HepG2 (cell line): ENCODE data around the gene CMIP. TPM values are rescaled to one million over a fixed set of nuclear protein-coding genes. Genes with fewer than 3 reads are reported as not detected.

Experiments
- KLF6 ChIP-seq: IDR thresholded peaks from 2 replicates; pipeline ENCODE4 v1.8.0; 2016; ENCODE audit warnings: missing biosample characterization, missing genetic modification reagents
- MAX ChIP-seq: IDR thresholded peaks from 2 replicates; pipeline ENCODE4 v1.6.1; 2012; ENCODE audit warnings: inconsistent platforms
- RAD51 ChIP-seq: fragments of 450-650 bp; IDR thresholded peaks from 2 replicates; pipeline ENCODE4 v1.6.1; 2016; ENCODE audit warnings: borderline replicate concordance
- SMYD3 ChIP-seq: sonication (generic); formaldehyde crosslinking; IDR thresholded peaks from 2 replicates; pipeline ENCODE4 v1.8.1; 2023; ENCODE audit warnings: mild to moderate bottlenecking, missing genetic modification reagents
- ZFP41 ChIP-seq: sonication (generic); formaldehyde crosslinking; IDR thresholded peaks from 2 replicates; pipeline ENCODE4 v1.4.0; 2020; ENCODE audit warnings: mild to moderate bottlenecking, missing genetic modification reagents, borderline replicate concordance
- ZNF335 ChIP-seq: sonication (generic); formaldehyde crosslinking; IDR thresholded peaks from 2 replicates; pipeline ENCODE4 v1.4.0; 2020; ENCODE audit warnings: missing genetic modification reagents
- ZNF746 ChIP-seq: sonication (generic); formaldehyde crosslinking; IDR thresholded peaks from 2 replicates; pipeline ENCODE4 v1.8.0; 2022; ENCODE audit warnings: mild to moderate bottlenecking, missing genetic modification reagents
- polyA plus RNA-seq, 8 experiments: library from polyadenylated mRNA; depleted of rRNA in 3 of 8; stranded (reverse) in 7 of 8; unstranded in 1 of 8; fragments of >200 nt; fragmentation: Illumina TruSeq in 4 of 8; extraction: Trizol in 4 of 8; gene quantifications; 2 replicates each; pipeline versions ENCODE4 v1.2.1 to v1.2.3, GENCODE V29; 2011 to 2016; ENCODE audit warnings: low read depth in 4 of 8, missing spikeins in 1 of 8, mixed read lengths in 1 of 8; ENCODE audit not compliant: insufficient read depth in 1 of 8
- total RNA-seq, 5 experiments: library from RNA; depleted of rRNA; stranded (reverse); fragments of >200 nt; fragmentation: Illumina TruSeq; extraction: Trizol; gene quantifications; 2 replicates each; pipeline ENCODE4 v1.2.3, GENCODE V29; 2016; ENCODE audit warnings: low read depth in 1 of 5
- TF ChIP-seq, protein P1 (sequence below): sonication (generic); formaldehyde crosslinking; IDR thresholded peaks from 2 replicates; pipeline ENCODE4 v1.4.0; 2020; ENCODE audit warnings: mild to moderate bottlenecking, missing genetic modification reagents
- TF ChIP-seq, protein P2 (sequence below): sonication (generic); formaldehyde crosslinking; IDR thresholded peaks from 2 replicates; pipeline ENCODE4 v1.4.0; 2020; ENCODE audit warnings: missing genetic modification reagents, mild to moderate bottlenecking, borderline replicate concordance
- TF ChIP-seq, protein P3 (sequence below): sonication (generic); formaldehyde crosslinking; IDR thresholded peaks from 2 replicates; pipeline ENCODE4 v1.4.0; 2020; ENCODE audit warnings: missing genetic modification reagents, borderline replicate concordance
- TF ChIP-seq, protein P4 (sequence below): sonication (generic); formaldehyde crosslinking; IDR thresholded peaks from 2 replicates; pipeline ENCODE4 v1.8.1; 2023; ENCODE audit warnings: mild to moderate bottlenecking, missing genetic modification reagents
- TF ChIP-seq, protein P5 (sequence below): sonication (generic); formaldehyde crosslinking; IDR thresholded peaks from 2 replicates; pipeline ENCODE4 v1.5.1; 2020; ENCODE audit warnings: mild to moderate bottlenecking, missing genetic modification reagents

Gene CMIP
- total and polyA plus RNA-seq, 2 of the 13 experiments (the other 11 are each of a cell fraction or from before 2014, with no cell fraction given), result 10.9 to 18.1 TPM

DNA sequence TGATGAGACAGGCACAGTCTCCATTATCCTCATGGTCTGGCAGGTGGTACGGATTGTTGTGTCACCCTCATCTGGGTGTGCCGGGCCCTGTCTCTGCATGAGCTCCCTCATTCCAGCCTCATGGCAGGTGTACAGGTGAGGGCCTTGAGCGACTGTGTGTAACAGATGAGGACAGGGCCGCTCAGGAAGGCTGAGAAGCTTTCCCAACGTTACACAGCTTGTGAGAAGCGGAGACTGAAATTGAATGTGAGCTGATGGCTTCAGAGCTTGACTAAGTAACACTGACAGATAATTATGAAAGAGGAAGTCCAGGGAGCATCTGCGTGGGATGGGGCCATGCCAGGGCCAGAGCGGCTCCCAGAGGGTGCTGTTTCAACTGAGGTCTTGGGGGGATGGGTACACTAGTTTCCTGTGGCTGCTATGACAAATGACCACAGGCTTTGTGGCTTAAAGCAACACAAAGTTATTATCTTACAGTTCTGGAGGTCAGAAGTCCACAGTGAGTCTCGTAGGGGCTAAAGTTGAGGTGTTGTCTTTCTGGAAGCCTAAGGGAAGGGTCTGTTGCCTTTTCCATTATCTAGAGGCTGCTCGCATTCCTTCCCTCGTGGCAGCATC, 36.7 kb downstream of the CMIP start (continued):
- TF ChIP-seq, protein P1, sequence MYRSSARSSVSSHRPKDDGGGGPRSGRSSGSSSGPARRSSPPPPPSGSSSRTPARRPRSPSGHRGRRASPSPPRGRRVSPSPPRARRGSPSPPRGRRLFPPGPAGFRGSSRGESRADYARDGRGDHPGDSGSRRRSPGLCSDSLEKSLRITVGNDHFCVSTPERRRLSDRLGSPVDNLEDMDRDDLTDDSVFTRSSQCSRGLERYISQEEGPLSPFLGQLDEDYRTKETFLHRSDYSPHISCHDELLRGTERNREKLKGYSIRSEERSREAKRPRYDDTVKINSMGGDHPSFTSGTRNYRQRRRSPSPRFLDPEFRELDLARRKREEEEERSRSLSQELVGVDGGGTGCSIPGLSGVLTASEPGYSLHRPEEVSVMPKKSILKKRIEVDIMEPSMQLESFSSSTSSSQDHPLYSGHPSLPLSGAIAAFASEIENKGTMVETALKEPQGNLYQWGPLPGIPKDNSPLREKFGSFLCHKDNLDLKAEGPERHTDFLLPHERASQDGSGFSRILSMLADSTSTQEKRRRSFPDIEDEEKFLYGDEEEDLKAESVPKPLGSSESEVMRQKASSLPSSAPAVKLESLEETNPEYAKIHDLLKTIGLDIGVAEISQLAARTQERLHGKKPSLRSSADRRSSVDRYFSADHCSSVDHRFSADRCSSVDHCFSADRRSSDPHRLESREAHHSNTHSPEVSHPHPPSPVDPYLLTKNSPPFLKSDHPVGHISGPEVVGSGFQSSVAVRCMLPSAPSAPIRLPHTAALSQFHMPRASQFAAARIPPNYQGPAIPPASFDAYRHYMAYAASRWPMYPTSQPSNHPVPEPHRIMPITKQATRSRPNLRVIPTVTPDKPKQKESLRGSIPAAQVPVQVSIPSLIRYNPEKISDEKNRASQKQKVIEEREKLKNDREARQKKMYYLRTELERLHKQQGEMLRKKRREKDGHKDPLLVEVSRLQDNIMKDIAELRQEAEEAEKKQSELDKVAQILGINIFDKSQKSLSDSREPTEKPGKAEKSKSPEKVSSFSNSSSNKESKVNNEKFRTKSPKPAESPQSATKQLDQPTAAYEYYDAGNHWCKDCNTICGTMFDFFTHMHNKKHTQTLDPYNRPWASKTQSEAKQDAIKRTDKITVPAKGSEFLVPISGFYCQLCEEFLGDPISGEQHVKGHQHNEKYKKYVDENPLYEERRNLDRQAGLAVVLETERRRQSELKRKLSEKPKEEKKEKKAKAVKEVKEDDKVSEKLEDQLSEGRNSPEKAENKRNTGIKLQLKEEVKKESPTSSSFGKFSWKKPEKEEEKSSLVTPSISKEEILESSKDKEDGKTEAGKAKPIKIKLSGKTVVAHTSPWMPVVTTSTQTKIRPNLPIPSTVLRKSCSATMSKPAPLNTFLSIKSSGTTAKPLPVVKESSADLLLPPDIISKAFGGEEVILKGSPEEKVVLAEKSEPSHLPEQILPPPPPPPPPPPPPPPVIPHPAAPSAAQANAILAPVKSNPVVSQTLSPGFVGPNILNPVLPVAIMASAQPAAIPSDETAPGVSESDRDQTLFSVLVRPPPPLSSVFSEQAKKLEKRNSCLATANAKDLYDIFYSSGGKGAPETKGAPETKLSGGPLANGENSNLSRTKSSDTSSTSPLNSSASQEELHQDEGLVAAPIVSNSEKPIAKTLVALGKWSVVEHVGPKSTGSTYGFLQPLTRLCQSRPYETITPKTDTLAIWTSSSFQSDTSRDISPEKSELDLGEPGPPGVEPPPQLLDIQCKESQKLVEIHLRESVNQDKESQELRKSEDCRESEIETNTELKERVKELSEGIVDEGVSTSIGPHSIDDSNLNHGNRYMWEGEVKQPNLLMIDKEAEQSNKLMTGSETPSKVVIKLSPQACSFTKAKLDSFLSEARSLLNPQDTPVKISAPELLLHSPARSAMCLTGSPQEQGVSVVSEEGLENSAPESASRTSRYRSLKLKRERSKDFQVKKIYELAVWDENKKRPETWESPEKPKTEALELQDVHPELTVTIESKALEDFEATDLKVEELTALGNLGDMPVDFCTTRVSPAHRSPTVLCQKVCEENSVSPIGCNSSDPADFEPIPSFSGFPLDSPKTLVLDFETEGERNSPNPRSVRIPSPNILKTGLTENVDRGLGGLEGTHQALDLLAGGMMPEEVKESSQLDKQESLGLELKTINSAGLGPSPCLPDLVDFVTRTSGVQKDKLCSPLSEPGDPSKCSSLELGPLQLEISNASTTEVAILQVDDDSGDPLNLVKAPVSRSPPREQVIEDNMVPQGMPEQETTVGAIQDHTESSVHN (CRISPR knock-in tag), result no peak
- TF ChIP-seq ZNF335 (CRISPR knock-in tag), result no peak
- no peak for TF ChIP-seq ZFP41 (CRISPR knock-in tag)
- no peak; the same call in 1 of the 2 replicates for TF ChIP-seq ZNF746 (CRISPR knock-in tag)
- TF ChIP-seq, protein P2, sequence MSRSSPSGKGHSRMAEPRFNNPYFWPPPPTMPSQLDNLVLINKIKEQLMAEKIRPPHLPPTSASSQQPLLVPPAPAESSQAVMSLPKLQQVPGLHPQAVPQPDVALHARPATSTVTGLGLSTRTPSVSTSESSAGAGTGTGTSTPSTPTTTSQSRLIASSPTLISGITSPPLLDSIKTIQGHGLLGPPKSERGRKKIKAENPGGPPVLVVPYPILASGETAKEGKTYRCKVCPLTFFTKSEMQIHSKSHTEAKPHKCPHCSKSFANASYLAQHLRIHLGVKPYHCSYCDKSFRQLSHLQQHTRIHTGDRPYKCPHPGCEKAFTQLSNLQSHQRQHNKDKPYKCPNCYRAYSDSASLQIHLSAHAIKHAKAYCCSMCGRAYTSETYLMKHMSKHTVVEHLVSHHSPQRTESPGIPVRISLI (CRISPR knock-in tag), result no peak
- peak; percentile 43; the same call in 1 of the 2 replicates for TF ChIP-seq MAX
- TF ChIP-seq, protein P3, sequence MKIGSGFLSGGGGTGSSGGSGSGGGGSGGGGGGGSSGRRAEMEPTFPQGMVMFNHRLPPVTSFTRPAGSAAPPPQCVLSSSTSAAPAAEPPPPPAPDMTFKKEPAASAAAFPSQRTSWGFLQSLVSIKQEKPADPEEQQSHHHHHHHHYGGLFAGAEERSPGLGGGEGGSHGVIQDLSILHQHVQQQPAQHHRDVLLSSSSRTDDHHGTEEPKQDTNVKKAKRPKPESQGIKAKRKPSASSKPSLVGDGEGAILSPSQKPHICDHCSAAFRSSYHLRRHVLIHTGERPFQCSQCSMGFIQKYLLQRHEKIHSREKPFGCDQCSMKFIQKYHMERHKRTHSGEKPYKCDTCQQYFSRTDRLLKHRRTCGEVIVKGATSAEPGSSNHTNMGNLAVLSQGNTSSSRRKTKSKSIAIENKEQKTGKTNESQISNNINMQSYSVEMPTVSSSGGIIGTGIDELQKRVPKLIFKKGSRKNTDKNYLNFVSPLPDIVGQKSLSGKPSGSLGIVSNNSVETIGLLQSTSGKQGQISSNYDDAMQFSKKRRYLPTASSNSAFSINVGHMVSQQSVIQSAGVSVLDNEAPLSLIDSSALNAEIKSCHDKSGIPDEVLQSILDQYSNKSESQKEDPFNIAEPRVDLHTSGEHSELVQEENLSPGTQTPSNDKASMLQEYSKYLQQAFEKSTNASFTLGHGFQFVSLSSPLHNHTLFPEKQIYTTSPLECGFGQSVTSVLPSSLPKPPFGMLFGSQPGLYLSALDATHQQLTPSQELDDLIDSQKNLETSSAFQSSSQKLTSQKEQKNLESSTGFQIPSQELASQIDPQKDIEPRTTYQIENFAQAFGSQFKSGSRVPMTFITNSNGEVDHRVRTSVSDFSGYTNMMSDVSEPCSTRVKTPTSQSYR, result peak; percentile 98
- TF ChIP-seq, protein P4, sequence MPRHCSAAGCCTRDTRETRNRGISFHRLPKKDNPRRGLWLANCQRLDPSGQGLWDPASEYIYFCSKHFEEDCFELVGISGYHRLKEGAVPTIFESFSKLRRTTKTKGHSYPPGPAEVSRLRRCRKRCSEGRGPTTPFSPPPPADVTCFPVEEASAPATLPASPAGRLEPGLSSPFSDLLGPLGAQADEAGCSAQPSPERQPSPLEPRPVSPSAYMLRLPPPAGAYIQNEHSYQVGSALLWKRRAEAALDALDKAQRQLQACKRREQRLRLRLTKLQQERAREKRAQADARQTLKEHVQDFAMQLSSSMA (CRISPR knock-in tag), result no peak
- no peak for TF ChIP-seq RAD51
- no peak for TF ChIP-seq KLF6
- TF ChIP-seq, protein P5, sequence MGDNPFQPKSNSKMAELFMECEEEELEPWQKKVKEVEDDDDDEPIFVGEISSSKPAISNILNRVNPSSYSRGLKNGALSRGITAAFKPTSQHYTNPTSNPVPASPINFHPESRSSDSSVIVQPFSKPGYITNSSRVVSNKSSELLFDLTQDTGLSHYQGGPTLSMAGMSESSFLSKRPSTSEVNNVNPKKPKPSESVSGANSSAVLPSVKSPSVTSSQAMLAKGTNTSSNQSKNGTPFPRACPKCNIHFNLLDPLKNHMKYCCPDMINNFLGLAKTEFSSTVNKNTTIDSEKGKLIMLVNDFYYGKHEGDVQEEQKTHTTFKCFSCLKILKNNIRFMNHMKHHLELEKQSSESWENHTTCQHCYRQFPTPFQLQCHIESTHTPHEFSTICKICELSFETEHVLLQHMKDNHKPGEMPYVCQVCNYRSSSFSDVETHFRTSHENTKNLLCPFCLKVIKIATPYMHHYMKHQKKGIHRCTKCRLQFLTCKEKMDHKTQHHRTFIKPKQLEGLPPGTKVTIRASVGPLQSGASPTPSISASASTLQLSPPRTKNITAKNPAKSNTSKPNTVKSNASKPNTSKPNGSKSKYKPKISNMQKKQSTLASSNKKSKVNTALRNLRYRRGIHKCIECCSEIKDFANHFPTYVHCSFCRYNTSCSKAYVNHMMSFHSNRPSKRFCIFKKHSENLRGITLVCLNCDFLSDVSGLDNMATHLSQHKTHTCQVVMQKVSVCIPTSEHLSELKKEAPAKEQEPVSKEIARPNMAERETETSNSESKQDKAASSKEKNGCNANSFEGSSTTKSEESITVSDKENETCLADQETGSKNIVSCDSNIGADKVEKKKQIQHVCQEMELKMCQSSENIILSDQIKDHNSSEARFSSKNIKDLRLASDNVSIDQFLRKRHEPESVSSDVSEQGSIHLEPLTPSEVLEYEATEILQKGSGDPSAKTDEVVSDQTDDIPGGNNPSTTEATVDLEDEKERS (CRISPR knock-in tag), result peak; percentile 92
- TF ChIP-seq SMYD3 (CRISPR knock-in tag), result no peak; the same call in 1 of the 2 replicates
